ENCODE results near the gene USP47. TPM values are rescaled to one million over a fixed set of nuclear protein-coding genes. Genes with fewer than 3 reads are reported as not detected.

Gene USP47
- total RNA-seq, 1 donor from 2014 or later: 54.0 TPM

DNA sequence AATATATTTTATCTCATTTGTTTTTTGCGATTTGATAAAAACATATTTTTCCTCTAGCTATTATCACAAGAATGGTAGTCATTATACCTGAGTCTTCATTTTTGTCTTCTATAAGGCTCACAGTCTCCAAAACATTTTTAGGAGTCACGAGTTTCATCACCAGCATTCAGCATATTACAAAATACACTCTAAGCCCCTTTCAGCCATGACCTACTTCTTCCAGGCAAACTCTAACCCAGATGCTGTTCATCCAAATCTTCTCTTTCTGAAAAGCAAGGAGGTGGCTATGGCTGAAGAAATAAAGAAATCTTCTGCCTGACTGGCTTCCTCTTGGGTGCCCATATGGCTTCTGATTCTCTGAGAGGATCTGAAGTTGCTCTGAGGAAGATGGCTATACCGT, 35.7 kb upstream of the USP47 start:
- TF ChIP-seq, protein P1, sequence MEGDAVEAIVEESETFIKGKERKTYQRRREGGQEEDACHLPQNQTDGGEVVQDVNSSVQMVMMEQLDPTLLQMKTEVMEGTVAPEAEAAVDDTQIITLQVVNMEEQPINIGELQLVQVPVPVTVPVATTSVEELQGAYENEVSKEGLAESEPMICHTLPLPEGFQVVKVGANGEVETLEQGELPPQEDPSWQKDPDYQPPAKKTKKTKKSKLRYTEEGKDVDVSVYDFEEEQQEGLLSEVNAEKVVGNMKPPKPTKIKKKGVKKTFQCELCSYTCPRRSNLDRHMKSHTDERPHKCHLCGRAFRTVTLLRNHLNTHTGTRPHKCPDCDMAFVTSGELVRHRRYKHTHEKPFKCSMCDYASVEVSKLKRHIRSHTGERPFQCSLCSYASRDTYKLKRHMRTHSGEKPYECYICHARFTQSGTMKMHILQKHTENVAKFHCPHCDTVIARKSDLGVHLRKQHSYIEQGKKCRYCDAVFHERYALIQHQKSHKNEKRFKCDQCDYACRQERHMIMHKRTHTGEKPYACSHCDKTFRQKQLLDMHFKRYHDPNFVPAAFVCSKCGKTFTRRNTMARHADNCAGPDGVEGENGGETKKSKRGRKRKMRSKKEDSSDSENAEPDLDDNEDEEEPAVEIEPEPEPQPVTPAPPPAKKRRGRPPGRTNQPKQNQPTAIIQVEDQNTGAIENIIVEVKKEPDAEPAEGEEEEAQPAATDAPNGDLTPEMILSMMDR (IDR thresholded peaks at IDR 0.05; ENCODE audit: insufficient read depth, low read length, severe bottlenecking): no peak
- no peak for FAIRE-seq
- H3K4me3 ChIP-seq (ENCODE audit: low read depth, low read length): no peak overlapping the region
- H3K27me3 ChIP-seq (ENCODE audit: control insufficient read depth, insufficient read depth, low read length): no peaks in the 10 kb centered on the region
- no peaks in the 10 kb centered on the region for H3K36me3 ChIP-seq (ENCODE audit: control insufficient read depth, insufficient read depth, low read length)
- DNase-seq (ENCODE audit: low read depth): no peak

DNA sequence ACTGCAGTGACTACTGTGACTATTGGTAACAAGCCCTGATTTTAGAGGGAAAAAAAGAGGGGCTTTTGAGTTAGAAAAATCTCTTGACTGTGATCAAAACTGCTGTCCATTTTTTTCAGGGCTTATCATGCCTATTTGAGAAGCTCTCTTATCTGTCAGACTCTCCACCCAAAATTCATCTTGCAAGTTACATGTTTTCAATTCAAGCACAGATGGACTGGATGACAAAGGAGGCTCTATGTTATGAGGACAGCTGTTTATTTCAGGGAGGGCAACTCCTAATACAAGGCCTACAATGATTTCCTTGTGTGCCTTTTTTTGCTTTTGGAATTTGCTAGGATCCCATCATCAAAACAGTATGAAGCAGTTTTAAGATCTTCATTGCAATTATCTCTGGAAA, 35.2 kb upstream of the USP47 start:
- TF ChIP-seq, protein P1 (IDR thresholded peaks at IDR 0.05; ENCODE audit: insufficient read depth, low read length, severe bottlenecking): no peak
- H3K4me3 ChIP-seq (ENCODE audit: low read depth, low read length): no peak overlapping the region
- FAIRE-seq: no peak
- H3K36me3 ChIP-seq (ENCODE audit: control insufficient read depth, insufficient read depth, low read length): no peaks in the 10 kb centered on the region
- DNase-seq (ENCODE audit: low read depth): no peak
- no peaks in the 10 kb centered on the region for H3K27me3 ChIP-seq (ENCODE audit: control insufficient read depth, insufficient read depth, low read length)

DNA sequence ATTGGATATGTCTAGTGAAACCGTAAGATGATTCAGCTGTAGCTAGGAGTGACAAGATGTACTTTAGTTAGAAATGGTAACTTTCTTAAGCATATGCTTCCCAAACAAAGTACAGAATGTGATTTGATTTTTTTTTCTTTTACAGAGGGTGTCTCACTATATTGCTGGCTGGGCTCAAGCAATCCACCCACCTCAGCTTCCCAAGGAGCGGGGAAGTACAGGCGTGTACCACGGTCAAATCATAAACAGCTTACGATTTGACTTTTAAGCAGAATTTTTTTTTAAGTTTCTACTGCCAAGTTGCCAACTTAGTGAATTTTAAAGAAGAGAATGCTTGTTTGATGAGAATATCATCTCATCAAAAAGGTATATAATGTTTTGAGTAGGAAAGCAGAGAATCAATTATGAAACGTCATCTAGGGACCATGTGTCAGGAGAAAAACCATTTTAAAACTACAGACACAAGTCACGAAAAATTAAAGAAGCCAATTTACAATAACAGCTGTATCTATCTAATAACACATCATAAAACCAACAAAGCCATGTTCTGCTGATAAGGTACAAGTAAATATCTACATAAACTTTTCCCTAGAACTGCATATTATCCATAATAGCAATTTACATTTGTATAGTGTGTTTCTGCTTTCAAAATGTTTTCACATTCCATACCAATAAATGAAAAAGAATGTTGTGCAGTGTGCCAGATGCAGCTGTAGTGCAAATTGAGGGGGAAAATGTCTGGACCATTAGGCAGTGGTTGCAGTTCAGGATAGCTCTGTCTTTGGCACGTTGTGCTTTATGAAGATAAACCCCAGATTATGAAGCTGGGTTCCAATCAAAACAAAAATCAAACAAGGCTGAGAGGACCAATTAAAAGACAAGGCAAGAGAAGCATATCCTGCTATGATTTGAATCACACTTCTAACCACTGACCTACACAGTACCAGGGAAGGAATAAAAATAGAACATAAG, 33.7 kb upstream of the USP47 start:
- Histone ChIP-seq H3K4me3 (ENCODE audit: low read depth, low read length) (no peak overlapping the region), H3K36me3 (ENCODE audit: control insufficient read depth, insufficient read depth, low read length) (no peaks in the 10 kb centered on the region), H3K27me3 (ENCODE audit: control insufficient read depth, insufficient read depth, low read length) (no peaks in the 10 kb centered on the region)
- TF ChIP-seq, protein P1 (IDR thresholded peaks at IDR 0.05; ENCODE audit: insufficient read depth, low read length, severe bottlenecking): no peak
- DNase-seq (ENCODE audit: low read depth): no peak
- FAIRE-seq: no peak

DNA sequence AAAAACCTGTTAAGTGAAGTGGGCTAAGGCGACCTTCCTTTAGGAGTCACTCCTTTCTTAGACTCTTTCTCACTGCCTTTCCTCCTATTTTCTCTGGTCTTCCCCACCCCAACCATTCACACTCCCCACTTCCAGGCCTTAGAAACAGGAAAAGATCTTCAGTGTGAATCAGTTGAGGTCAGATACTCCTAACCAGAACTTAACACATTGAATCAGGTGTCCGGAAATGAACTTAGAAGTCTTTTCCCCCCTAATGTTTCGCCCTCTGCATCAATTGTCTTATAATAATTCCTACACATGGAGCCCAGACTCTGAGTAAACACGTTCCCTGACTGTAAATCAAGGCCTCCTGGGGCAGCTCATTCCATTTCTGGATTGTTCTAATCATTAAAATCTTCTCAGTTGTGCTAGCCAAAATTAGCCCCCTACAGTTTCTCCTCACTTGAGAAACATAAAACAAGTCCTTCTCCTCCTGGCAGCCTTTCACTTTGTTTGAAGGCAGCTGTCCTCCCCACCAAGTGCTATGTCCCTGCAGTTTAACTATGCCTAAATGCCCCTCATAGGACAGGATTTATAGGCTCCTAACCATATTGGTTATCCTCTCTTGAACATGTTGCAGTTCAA, 32.7 kb upstream of the USP47 start:
- Histone ChIP-seq H3K4me3 (ENCODE audit: low read depth, low read length) (no peak overlapping the region), H3K36me3 (ENCODE audit: control insufficient read depth, insufficient read depth, low read length) (no peaks in the 10 kb centered on the region), H3K27me3 (ENCODE audit: control insufficient read depth, insufficient read depth, low read length) (no peaks in the 10 kb centered on the region)
- DNase-seq (ENCODE audit: low read depth): no peak
- TF ChIP-seq, protein P1 (IDR thresholded peaks at IDR 0.05; ENCODE audit: insufficient read depth, low read length, severe bottlenecking): no peak
- no peak for FAIRE-seq

DNA sequence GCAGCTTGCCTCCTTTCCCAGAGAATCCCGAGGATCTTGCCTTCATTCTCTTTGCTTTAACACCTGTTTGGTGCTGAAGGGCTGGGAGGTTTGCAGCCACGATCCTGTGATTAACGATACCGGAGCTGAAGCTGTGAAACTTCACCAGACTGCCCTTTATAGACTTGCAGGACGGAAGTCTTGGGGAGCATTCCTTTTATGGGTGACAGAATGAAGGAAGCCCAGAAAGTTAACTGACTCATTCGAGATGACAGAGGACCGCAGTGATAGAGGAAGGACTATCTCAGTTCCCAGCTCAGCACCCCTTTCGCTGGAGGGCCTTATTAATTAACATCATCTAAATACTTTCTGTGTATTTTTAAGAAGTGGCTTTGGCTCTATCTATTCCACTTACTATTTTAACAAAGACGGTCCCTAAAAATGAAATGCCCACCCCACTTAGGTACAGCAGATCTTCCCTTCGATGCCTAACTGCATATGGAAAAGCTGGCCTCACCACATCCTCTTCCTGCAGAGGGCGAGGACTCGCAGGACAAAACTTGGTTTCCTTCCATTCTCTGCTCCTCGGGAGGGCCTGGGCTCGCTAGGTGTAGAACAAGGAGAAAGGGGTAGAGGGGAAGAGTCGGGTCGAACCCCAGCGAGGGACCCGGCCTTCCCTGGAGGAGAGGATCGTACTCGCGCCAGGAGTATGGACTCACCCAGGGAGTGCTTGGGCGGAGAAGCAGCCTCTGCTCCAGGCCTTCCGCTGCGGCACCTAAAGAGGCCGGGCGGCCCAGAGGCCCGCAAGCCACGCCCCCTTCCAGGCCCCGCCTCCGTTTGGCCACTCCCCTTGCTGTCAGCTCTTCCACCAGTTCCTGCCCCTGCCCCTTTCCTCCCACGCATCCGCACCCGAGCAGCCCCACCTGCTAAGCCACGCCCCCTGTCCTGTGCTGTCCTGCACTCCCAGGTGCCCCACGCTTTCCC, 30.7 kb upstream of the USP47 start:
- H3K27me3 ChIP-seq (ENCODE audit: control insufficient read depth, insufficient read depth, low read length): no peaks in the 10 kb centered on the region
- no peak for FAIRE-seq
- no peak for DNase-seq (ENCODE audit: low read depth)
- H3K4me3 ChIP-seq (ENCODE audit: low read depth, low read length): no peak overlapping the region
- H3K36me3 ChIP-seq (ENCODE audit: control insufficient read depth, insufficient read depth, low read length): no peaks in the 10 kb centered on the region
- TF ChIP-seq, protein P1 (IDR thresholded peaks at IDR 0.05; ENCODE audit: insufficient read depth, low read length, severe bottlenecking): no peak

Data from bronchial epithelial cell (primary cell).